GM19397 (cell line): Measurements from ENCODE around the gene MTHFD1L.

Source experiments
- ATAC-seq: cut with Tn5 transposase; IDR thresholded peaks from one replicate; pipeline ENCODE4 v1.9.1; 2021; ENCODE audit warnings: mild to moderate bottlenecking, moderate library complexity; ENCODE audit not compliant: unreplicated experiment

MTHFD1L gene

DNA sequence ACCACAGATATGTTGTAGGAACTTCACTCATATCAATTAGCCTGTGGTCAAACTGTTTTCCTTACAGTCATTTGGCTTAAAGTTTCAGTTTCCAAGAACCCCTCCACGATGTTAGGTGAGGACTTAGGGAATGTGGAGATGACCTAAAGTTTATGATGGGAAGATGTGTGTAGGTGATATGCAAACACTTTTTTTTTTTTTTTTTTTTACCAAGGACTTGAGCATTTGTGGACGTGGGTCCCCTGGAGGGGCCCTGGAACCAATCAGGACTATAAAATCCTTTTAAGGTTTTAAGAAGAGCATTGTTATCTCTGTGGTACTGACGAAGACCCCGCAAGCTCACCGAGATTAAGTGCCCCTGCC, 478 bp upstream of the MTHFD1L start:
- no peak for ATAC-seq

- peak; percentile 78 for ATAC-seq
Measured at GRCh38 chr6:150866147-150866990, 867 bp downstream of the MTHFD1L start.

GRCh38 chr6:150866991-150867501, 1.5 kb downstream of the MTHFD1L start:
- ATAC-seq: no peak

DNA sequence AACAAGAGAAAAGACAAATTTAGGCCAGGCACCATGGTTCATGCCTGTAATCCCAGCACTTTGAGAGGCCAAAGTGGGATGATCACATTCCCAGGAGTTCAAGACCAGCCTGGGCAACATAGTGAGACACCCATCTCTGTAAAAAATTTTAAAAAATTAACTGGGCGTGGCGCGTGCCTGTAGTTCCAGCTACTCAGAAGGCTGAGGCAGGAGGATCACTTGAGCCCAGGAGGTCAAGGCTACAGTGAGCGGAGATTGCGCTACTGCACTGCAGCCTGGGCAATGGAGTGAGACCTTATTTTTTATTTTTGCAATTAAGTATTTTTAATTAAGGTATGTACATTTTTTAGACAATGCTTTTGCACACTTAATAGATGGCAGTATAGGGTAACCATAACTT, 3.3 kb downstream of the MTHFD1L start:
- no peak for ATAC-seq

DNA sequence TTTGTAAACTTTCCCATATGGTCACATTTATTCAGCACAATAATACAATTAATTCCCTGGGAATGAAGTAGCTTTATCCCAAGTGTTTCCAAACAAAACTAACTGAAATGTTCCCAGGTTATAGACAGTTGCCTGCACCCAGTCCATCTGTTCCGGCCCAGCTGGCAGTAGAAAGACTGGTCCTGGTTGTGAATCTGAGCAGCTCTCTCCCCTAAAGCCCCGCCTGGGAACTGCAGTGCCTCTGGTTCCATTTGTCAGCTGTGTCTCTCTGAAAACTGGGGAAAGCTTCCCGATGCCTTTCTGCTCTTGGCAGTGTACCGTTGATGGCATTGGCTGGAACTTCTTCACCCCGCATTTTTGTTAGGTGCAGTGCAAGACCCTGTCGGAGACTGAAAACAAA, 8.7 kb downstream of the MTHFD1L start:
- no peak for ATAC-seq

GRCh38 chr6:150875841-150876240, 10.3 kb downstream of the MTHFD1L start:
- no peak for ATAC-seq

DNA sequence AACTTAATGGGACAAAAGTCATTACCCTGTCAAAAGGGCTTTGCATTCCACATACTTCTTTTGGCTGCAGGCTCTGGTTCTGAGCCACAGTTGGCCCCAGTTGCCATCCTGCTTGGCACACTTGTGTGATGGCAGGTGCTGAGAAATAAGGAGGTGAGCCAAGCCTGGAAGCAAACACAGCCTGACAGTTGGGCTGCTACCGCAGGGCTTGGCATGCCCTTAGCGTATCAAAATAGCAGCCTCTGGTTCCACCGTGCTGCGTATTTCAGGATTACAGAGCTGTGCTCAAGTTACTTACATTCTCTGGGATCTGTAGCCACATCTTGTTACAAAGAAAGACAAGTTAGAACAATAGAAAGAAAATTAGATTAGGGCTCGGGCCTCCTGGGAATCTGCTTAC, 11.1 kb downstream of the MTHFD1L start:
- ATAC-seq: no peak

DNA sequence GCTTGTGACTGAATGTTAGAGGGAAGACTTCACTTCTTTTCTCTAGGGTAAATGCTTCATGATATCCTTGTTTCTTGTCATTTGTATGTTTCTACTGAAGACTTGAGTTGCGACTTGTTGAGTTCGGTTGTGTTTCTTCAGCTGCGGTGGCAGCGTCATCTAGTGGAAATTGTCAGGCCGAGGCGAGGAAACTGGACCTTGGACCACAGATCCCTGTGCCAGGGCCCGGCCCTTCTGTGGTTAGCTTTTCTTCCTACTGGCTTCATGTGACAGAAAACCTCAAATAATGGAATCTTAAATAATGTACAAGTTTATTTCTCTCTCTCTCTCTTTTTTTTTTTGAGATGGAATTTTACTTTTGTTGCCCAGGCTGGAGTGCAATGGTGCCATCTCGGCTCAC, 12.4 kb downstream of the MTHFD1L start:
- no peak for ATAC-seq

DNA sequence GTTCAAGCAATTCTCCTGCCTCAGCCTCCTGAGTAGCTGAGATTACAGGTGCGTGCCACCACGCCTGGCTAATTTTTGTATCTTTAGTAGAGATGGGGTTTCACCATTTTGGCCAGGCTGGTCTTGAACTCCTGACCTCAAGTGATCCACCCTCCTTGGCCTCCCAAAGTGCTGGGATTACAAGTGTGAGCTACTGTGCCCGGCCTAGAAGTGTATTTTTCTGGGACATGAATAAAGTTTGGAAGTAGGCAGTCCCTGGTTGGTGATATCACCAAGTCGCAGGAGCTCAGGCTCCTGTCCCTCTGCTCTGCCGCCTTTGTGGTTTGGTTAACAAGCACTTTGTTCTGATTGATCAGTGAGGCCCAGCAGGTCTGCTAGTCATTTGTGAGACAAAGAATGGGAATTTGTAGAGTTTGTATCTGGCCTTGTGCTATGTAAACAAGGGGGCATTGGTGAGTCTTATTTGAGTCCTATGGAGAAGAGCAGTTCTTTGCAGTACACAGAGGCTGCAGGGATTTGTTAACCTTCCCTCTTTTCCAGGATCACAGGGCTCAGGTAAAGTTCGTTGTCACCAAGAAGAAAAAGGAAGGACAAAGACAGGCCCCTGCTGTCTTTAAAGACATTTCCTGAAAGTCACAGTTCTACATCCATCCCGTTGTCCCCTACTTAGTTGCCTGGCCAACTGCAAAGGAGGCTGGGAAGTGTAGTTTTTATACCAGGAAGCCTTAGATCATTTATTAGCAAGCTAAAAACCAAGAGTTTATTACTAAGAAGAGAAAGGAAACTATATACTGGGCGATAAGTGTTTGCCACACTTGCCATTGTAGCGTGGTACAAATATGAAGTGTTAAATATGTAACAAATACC, 13.1 kb downstream of the MTHFD1L start:
- no peak for ATAC-seq

DNA sequence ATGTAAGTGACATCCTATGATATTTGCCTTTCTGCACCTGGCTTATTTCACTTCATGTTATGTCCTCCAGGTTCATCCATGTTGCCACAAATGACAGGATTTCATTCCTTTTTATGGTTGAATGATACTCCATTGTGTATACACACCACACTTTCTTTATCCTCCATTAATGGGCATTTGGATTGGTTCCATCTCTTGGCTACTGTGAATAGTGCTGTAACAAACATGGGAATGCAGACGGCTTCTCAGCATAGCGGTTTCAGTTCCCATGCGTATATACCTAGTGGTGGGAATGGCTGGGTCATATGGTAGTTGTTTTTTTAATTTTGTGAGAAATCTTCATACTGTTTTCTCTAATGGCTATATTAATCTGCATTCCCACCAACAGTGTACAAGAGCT, 14.8 kb downstream of the MTHFD1L start:
- no peak for ATAC-seq

DNA sequence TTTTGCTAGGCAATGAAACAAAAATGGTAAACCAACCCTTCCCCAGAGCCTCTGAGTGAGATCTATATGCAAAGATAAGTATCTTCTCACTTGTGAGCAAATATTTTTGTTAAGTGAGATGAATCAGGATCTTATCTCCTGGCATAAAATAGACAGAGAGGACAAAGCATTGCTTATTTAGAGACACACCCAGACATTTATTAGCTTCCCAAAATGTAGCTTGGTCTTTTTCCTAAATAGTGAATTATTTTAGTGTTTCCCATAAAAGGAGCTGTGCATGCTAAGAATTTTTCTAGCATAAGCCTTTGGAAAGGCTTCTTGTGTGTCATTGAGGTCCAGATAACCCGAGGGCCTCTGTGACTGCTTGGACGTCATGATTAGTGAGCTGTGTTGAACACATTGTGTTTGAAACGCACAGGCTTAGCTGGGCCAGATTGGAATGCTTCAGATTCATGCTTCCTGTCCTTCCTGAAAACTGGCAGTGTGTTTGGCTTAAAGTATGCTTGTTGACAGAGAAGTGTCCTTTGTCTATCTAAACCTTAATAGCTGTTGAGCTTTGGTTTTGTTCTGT, 16.5 kb downstream of the MTHFD1L start:
- ATAC-seq: no peak

GRCh38 chr6:150883521-150883920, 18.0 kb downstream of the MTHFD1L start:
- ATAC-seq: no peak

DNA sequence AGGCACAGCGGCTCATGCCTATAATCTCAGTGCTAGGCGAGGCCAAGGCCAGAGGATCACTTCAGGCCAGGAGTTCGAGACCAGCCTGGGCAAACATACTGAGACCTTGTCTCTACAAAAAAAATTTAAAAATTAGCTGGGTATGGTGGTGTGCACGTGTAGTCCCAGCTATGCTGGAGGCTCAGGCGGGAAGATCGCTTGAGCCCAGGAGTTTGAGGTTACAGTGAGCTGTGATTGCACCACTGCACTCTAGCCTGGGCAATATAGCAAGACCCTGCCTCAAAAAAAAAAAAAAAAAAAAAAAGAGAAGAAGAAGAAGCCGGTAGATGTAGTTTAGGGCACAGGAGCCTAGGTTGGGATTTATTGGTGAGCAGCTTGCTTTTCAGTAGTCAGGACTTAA, 20.7 kb downstream of the MTHFD1L start:
- no peak for ATAC-seq

DNA sequence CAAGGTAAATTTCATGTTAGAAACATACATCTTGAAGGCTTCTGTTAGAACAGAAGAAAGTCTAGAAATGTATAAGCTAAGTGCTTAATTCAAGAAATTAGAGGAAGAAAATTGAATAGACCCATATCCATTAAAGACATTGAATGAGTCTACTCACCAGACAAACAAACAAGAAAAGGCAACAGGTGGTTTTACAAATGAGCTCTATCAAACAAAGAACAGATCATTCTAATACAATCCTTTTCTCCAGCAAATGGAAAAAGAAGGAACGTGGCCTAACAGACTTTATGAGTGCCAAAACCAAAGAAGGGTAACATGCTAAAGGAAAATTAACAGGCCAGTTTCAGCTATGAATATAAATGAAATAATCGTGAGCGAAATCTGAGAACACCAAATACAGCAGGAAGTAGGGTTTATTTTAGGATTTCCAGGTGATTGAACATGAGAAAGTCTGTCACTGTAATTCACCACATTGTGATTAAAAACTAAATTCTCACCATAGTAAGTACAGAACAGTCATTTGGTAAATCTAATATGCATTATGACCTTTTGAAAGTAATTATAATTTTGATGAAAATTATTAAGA, 22.6 kb downstream of the MTHFD1L start:
- no peak for ATAC-seq

- ATAC-seq: no peak
Measured at GRCh38 chr6:150890346-150890745, 24.8 kb downstream of the MTHFD1L start.

- peak; percentile 46 for ATAC-seq
Measured at GRCh38 chr6:150891888-150892485, 26.5 kb downstream of the MTHFD1L start.

- ATAC-seq: no peak
Measured at GRCh38 chr6:150894191-150894744, 28.8 kb downstream of the MTHFD1L start.

GRCh38 chr6:150894935-150895552, 29.5 kb downstream of the MTHFD1L start:
- ATAC-seq: peak; percentile 53

DNA sequence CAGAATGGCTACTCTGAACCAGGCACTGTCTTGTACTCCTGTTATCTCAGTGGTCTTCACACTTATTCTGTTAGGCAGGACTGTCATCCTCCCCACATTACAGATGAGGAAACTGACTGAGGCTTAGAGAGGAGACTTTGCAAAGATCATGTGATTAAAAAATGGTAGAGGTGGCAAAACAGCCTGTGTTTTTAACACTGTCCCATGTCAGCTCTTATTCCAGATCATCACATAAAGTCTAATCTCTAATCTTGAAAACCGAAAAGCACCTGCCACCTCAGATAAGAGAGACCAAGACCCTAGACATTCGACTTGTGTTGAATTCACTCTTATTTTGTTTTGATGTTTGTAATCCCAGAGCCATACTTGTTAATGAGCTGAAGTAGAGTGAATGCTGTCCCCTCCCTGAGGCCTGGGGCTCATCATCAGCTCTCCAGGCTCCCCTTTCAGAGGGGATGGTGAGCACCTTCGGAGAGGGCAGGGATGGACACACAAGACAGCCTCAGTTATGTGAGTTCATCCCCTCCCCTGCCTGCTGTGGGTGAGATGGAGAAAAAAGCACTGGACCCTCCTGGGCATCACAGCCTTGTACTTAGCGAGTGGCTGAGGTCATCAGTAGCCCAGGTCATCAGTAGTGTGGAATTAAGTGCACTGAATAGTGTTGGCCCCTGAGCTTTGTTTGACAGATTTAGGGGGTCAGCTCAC, 30.6 kb downstream of the MTHFD1L start:
- no peak for ATAC-seq
